ENCODE measurements around the gene MED14. TPM values are rescaled to one million over a fixed set of nuclear protein-coding genes. Genes with fewer than 3 reads are reported as not detected.

The MED14 gene
- total and polyA plus RNA-seq, 2 of the 4 experiments (the other 2 are of a cell fraction) = 17.6 to 25.9 TPM

DNA sequence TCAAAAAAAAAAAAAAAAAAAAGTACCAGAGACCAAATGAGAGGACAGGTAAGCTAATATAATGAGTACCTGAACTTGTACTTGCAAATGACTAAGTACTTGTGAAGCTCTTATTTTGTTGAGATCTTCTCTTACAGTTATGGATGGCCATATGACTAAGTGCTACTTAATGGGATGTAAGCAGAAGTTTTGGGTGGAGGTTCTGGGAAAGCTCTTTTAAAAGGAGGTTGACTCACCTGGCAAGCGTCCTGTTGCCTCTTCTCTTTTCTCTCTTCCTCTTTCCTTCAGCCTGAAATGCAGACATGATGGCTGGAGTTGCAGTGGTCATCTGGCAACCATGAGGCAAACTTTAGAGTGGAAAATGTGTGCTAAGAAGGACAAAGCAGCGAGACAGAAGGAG, 36.9 kb upstream of the MED14 start:
- Histone ChIP-seq H2AFZ (replicated peaks; ENCODE audit: low read length, poor library complexity) (no peak overlapping the region), H3K18ac (ENCODE audit: low read depth, low read length) (no peak overlapping the region), H3K36me3 (ENCODE audit: control insufficient read depth, insufficient read depth, low read length) (no peaks in the 10 kb centered on the region), H3K9me3 (ENCODE audit: control insufficient read depth, insufficient read depth, low read length) (no peaks in the 10 kb centered on the region), H2BK5ac (ENCODE audit: low read depth, low read length, poor library complexity, severe bottlenecking) (no peak overlapping the region), H3K9ac (ENCODE audit: low read depth, low read length) (no peak overlapping the region), H3K27me3 (ENCODE audit: control insufficient read depth, insufficient read depth, low read length) (no peaks in the 10 kb centered on the region; the same call in 1 of the 2 replicates), H2BK120ac (ENCODE audit: low read depth, low read length) (no peak overlapping the region), H3K4me3 (ENCODE audit: insufficient read depth, low read depth, low read length) (no peak overlapping the region), H4K20me1 (ENCODE audit: insufficient read depth, low read length) (no peaks in the 10 kb centered on the region), H2BK20ac (ENCODE audit: low read depth, low read length) (no peak overlapping the region), H4K91ac (ENCODE audit: insufficient read depth, low read depth, low read length) (no peak overlapping the region), H3K79me1 (ENCODE audit: low read depth in 1 of 2, low read length in 2 of 2) (no peaks in the 10 kb centered on the region), H3K4ac (ENCODE audit: low read depth, low read length) (no peak overlapping the region), H3K14ac (replicated peaks; ENCODE audit: low read depth, low read length) (no peak overlapping the region), H3K23ac (ENCODE audit: low read depth, low read length) (no peak overlapping the region), H3K4me1 (ENCODE audit: control insufficient read depth, insufficient read depth, low read length) (no peaks in the 10 kb centered on the region), H3K56ac (ENCODE audit: extremely low read depth, insufficient read depth, low read length) (no peak overlapping the region), H4K5ac (ENCODE audit: low read depth, low read length) (no peak overlapping the region), H2AK5ac (ENCODE audit: low read depth, low read length) (no peak overlapping the region), H4K8ac (ENCODE audit: low read depth in 2 of 2, low read length in 2 of 2) (no peak overlapping the region), H3K27ac (ENCODE audit: insufficient read depth, low read length) (no peak overlapping the region), H3K4me2 (ENCODE audit: low read depth, low read length) (no peak overlapping the region), H2BK15ac (ENCODE audit: low read depth, low read length) (no peak overlapping the region), H2AK9ac (replicated peaks; ENCODE audit: low read depth, low read length, poor library complexity) (no peak overlapping the region), H3K9me1 (ENCODE audit: insufficient read depth, low read length) (peaks cover 3% of the 10 kb centered on the region)
- ATAC-seq (ENCODE audit: low read depth) = no peak
- dilution Hi-C loops (cut with HindIII; ENCODE audit: low sequenced_read_pairs, unreplicated experiment) = no loop called here
- intact Hi-C loops (cut with micrococcal nuclease) = no loop called here
- no TSS peak for BruUV-seq (replicated peaks)
- CTCF ChIA-PET = interaction anchor here (0.6 to 1.4 kb wide), 2 partner anchors 16 to 540 kb away, joined by 3 read pairs; no protein-coding TSS in a partner anchor
- no CpG with 5 or more reads among the region's 2 CpGs for WGBS, 2 experiments (ENCODE audit: extremely low coverage in 2 of 2, insufficient read length in 1 of 2)
- POLR2A ChIA-PET (ENCODE audit: unreplicated experiment) = no interaction called here
- in situ Hi-C loops (cut with MboI; ENCODE audit: low sequenced_read_pairs) = no loop called here
- peak; percentile 75 for DNase-seq
- TF ChIP-seq MAFK (IDR thresholded peaks at IDR 0.05; ENCODE audit: low read depth, low read length) = no peak
- no peak for TF ChIP-seq POLR2A (IDR thresholded peaks at IDR 0.05; ENCODE audit: low read depth, low read length)
- no peak for TF ChIP-seq MAZ (IDR thresholded peaks at IDR 0.05; ENCODE audit: borderline replicate concordance, low read depth, low read length)
- TF ChIP-seq RFX5 (IDR thresholded peaks at IDR 0.05; ENCODE audit: low read depth, low read length) = no peak
- TF ChIP-seq BHLHE40 (IDR thresholded peaks at IDR 0.05; ENCODE audit: low read depth, low read length) = no peak
- TF ChIP-seq CHD1 (IDR thresholded peaks at IDR 0.05; ENCODE audit: low read depth, low read length) = no peak
- TF ChIP-seq MXI1 (IDR thresholded peaks at IDR 0.05; ENCODE audit: borderline replicate concordance, low read depth, low read length) = no peak
- TF ChIP-seq CEBPB (IDR thresholded peaks at IDR 0.05; ENCODE audit: low read depth, low read length) = no peak
- no peak for TF ChIP-seq SMC3 (IDR thresholded peaks at IDR 0.05; ENCODE audit: low read depth, low read length)

Measured in IMR-90 (cell line).